Heart right ventricle (tissue), 16 donors: Measurements from ENCODE around the gene NPB. TPM values are rescaled to one million over a fixed set of nuclear protein-coding genes. Genes with fewer than 3 reads are reported as not detected.

Source experiments
- ATAC-seq, 8 donors: fragments of 200-7000 bp; cut with Tn5 transposase; one replicate each; pipeline ENCODE4 v1.9.1; 2020; ENCODE audit warnings: mild to moderate bottlenecking in 8 of 8, moderate library complexity in 8 of 8, moderate number of reproducible peaks in 1 of 8
- DNase-seq, 2 donors: peaks; one replicate each; pipeline ENCODE4 v3.0.0-alpha.2; 2020
- H3K27ac ChIP-seq, 10 donors: fragments of 200-600 bp; sonication (generic) in 2 of 10; one replicate each; pipeline versions ENCODE4 v1.5.0 to v1.8.0; 2020 to 2022; ENCODE audit warnings: mild to moderate bottlenecking in 3 of 10
- H3K27me3 ChIP-seq, 7 donors: fragments of 200-600 bp; one replicate each; pipeline ENCODE4 v1.8.0; 2021 to 2022; ENCODE audit warnings: mild to moderate bottlenecking in 2 of 7
- H3K36me3 ChIP-seq, 9 donors: fragments of 200-600 bp; sonication (generic) in 1 of 9; one replicate each; pipeline versions ENCODE4 v1.5.0 to v1.8.0; 2020 to 2022; ENCODE audit warnings: mild to moderate bottlenecking in 2 of 9
- H3K4me1 ChIP-seq, 9 donors: fragments of 200-600 bp; sonication (generic) in 1 of 9; one replicate each; pipeline versions ENCODE4 v1.5.0 to v1.8.0; 2020 to 2022; ENCODE audit warnings: mild to moderate bottlenecking in 4 of 9
- H3K4me3 ChIP-seq, 10 donors: fragments of 200-600 bp; sonication (generic) in 2 of 10; one replicate each; pipeline versions ENCODE4 v1.5.0 to v1.8.0; 2020 to 2022; ENCODE audit warnings: mild to moderate bottlenecking in 7 of 10, moderate library complexity in 2 of 10
- H3K9me3 ChIP-seq, 11 donors: fragments of 200-600 bp in 10 of 11; sonication (generic) in 2 of 11; one replicate each; pipeline versions ENCODE4 v1.5.0 to v1.8.0; 2013 to 2022; ENCODE audit warnings: mild to moderate bottlenecking in 2 of 11, control low read depth in 1 of 11, moderate library complexity in 1 of 11
- CTCF ChIP-seq, 9 donors: fragments of 200-600 bp; sonication (generic) in 2 of 9; IDR thresholded peaks; one replicate each; pipeline versions ENCODE4 v1.5.0 to v1.8.0; 2021 to 2022; ENCODE audit warnings: antibody characterized with exemption in 9 of 9, mild to moderate bottlenecking in 5 of 9, moderate library complexity in 1 of 9
- WGBS, 2 donors: extraction: QIAGEN DNeasy Blood & Tissue Kit; methylation state at CpG; one replicate each; pipeline ENCODE4 v1.1.7; 2013; ENCODE audit warnings: inconsistent platforms in 1 of 2; 5-methylcytosine and 5-hydroxymethylcytosine counted together
- intact Hi-C, 10 donors: fragments of 100-400 bp; cut with DNase I; formaldehyde crosslinking; loops; one replicate each; pipeline versions ENCODE4 v1.11.1 to v1.14.2; 2022
- polyA plus RNA-seq, 2 donors: library from polyadenylated mRNA; stranded (reverse); fragments of 200-250 nt; gene quantifications; one replicate each; pipeline ENCODE4 v1.2.3, GENCODE V29; 2013
- total RNA-seq, 10 donors: library from RNA; stranded (reverse); fragmentation: NEBNext Ultra II Directional in 3 of 10; extraction: Animal tissue kit (Norgen Biotek cat#: 25700) in 3 of 10; gene quantifications; one replicate each; pipeline versions ENCODE4 v1.2.1 to v1.2.4, GENCODE V29; 2021 to 2023
- donor health status: Arrhythmogenic right ventricular cardiomyopathy.
- donor health status: ischemic (EF 13 %, LVEDD 7.1; RV severe dilation, severe dysfunction).
- donor health status: healthy with polysubstance abuse.
- donor health status: DM: no; HTN: yes; CAD: no.
- donor health status: DM: no; HTN: no; CAD: no.
- donor health status: ischemic (EF 25% LVEDD 6.9; RV normal size, moderate dysfunction).
- donor health status: ischemic (EF 25% LVEDD 5.7; RV mildly dilated, moderate dysfunction).
- donor health status: healthy.
- donor health status: DM: yes; HTN: yes; CAD: no.
- donor health status: Ischemic cardiomyopathy.
- donor health status: ischemic (EF 35%, LVEDD 5.7; RV mildly dilated, moderate dysfunction).
- donor health status: nonischemic (EF 11% LVEDD 7.7; RV severe dilation, severe dysfunction).
- donor health status: DM: yes; HTN: yes; CAD: no.
- donor health status: PGD.
- donor health status: ischemic (EF 29% LVEDD 5.4; RV normal size, mild dysfunction).
- donor health status: nonischemic (EF 23%, LVEDD 6.1; RV moderate dilation, normal function).

Gene NPB
- total and polyA plus RNA-seq, 12 donors: 0.13 to 0.83 (median 0.42) TPM

GRCh38 chr17:81942167-81942553 lies 40.1 kb downstream of the NPB start:
- peaks cover 11 to 41% (median 18%) of the 10 kb centered on the region in 9 donors for H3K4me1 ChIP-seq
- H3K9me3 ChIP-seq: no peaks in the 10 kb centered on the region
- peak overlapping the region; percentile 18 to 52 (median 39) for H3K4me3 ChIP-seq
- no peaks in the 10 kb centered on the region for H3K36me3 ChIP-seq
- no peak for DNase-seq
- ATAC-seq: peak in 4 of 8 donors; percentile 20 to 27 (median 22)
- 27 to 28% methylated on average over 11 to 12 of the region's 12 CpGs for WGBS, 2 donors
- intact Hi-C loops: no loop called here
- peak overlapping the region; percentile 14 to 85 (median 78) for H3K27ac ChIP-seq
- no peak for TF ChIP-seq CTCF (IDR thresholded peaks at IDR 0.05)
- peaks cover 0 to 21% (median 9%) of the 10 kb centered on the region in 7 donors for H3K27me3 ChIP-seq

DNA sequence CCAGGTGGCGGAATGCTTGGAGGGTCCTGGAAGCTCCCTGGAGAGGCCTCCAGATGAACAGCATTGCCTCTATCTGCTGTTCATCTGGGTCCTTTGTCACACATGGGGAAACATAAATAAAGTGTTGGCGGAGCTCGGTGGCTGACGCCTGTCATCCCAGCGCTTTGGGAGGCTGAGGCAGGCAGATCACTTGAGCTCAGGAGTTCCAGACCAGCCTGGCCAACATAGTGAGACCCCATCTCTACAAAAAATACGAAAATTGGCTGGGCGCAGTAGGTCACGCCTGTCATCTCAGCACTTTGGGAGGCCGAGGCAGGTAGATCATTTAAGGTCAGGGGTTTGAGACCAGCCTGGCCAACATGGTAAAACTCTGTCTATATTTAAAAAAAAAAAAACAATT lies 42.8 kb downstream of the NPB start:
- H3K36me3 ChIP-seq: peaks cover 0 to 3% (median 0%) of the 10 kb centered on the region in 9 donors
- no peak overlapping the region for H3K27ac ChIP-seq
- no peak for TF ChIP-seq CTCF (IDR thresholded peaks at IDR 0.05)
- ATAC-seq (no peak), DNase-seq (no peak)
- intact Hi-C loops: no loop called here
- H3K4me3 ChIP-seq: no peak overlapping the region
- 85 to 90% methylated on average over 9 of the region's 9 CpGs for WGBS, 2 donors
- no peaks in the 10 kb centered on the region for H3K9me3 ChIP-seq
- peaks cover 6 to 20% (median 16%) of the 10 kb centered on the region in 9 donors for H3K4me1 ChIP-seq
- H3K27me3 ChIP-seq: peaks cover 0 to 21% (median 6%) of the 10 kb centered on the region in 7 donors

DNA sequence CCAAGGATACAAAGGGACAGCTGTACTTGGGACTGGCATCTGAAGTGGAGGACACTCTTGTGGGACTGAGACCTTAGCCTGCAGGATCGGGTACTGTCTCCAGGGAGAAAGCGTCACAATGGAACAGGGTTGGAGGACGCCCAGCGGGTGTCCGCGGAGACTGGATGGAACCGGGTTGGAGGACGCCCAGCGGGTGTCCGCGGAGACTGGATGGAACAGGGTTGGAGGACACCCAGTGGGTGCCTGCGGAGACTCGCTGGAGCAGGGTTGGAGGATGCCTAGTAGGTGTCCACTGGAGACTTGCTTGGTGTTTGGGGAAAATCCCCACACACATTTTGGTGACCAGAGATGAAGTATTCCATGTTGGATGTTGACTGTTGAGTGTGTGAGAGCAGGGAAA lies 45.2 kb downstream of the NPB start, which contains the start of gene MYADML2:
Gene MYADML2 (minus strand): TSS at position 45 of the 400 bp plus-strand sequence. CDS start 5,492 bp downstream, outside the sequence.
- DNase-seq (no peak), ATAC-seq (peak in 1 of 8 donors; percentile 36)
- TF ChIP-seq CTCF (IDR thresholded peaks at IDR 0.05): no peak
- no peak within 1 kb of the TSS for H3K4me3 ChIP-seq
- H3K9me3 ChIP-seq: no peaks in the 10 kb centered on the region
- peaks cover 0 to 20% (median 0%) of the 10 kb centered on the region in 7 donors for H3K27me3 ChIP-seq
- intact Hi-C loops: no loop called here
- H3K36me3 ChIP-seq: peaks cover 0 to 3% (median 0%) of the 10 kb centered on the region in 9 donors
- WGBS, 2 donors: 88% methylated on average over 13 of the region's 13 CpGs
- H3K4me1 ChIP-seq: no peaks in the 10 kb centered on the region
- no peak within 1 kb of the TSS for H3K27ac ChIP-seq

- Histone ChIP-seq H3K27ac (no peak overlapping the region), H3K9me3 (peaks cover 0 to 3% (median 0%) of the 10 kb centered on the region in 11 donors), H3K4me3 (no peak overlapping the region), H3K4me1 (no peaks in the 10 kb centered on the region), H3K36me3 (peaks cover 0 to 3% (median 0%) of the 10 kb centered on the region in 9 donors), H3K27me3 (peaks cover 0 to 13% (median 0%) of the 10 kb centered on the region in 7 donors)
- 76 to 83% methylated on average over 17 of the region's 17 CpGs for WGBS, 2 donors
- ATAC-seq (peak in 3 of 8 donors; percentile 18 to 36 (median 25)), DNase-seq (no peak)
- intact Hi-C loops: no loop called here
- TF ChIP-seq CTCF (IDR thresholded peaks at IDR 0.05): no peak
These were observed 46.8 kb downstream of the NPB start for GRCh38 chr17:81948635-81949378.
